ENCODE results near the gene LRRC10. TPM values are rescaled to one million over a fixed set of nuclear protein-coding genes. Genes with fewer than 3 reads are reported as not detected.

The LRRC10 gene
- total RNA-seq, 1 donor from 2014 or later, result not detected

DNA sequence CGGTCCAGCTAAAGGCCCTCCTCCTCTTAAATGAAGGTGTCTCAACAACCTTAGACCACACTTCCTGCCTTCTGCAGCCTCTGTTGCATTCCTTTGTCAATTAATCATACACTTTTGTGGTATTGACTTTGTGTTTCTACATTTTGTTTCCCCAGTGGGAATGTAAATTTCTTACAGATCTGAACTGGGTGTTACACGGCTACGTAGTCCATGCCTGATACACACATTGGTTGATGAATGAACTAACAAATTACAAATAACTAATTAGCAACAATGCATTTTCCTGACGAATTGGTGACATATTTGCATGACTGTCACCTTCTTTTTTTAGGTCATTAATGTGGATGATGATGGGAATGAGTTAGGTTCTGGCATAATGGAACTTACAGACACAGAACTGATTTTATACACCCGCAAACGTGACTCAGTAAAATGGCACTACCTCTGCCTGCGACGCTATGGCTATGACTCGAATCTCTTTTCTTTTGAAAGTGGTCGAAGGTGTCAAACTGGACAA is 40.6 kb downstream of the LRRC10 start:
- no peak for DNase-seq (ENCODE audit: low read depth in 2 of 2)

DNA sequence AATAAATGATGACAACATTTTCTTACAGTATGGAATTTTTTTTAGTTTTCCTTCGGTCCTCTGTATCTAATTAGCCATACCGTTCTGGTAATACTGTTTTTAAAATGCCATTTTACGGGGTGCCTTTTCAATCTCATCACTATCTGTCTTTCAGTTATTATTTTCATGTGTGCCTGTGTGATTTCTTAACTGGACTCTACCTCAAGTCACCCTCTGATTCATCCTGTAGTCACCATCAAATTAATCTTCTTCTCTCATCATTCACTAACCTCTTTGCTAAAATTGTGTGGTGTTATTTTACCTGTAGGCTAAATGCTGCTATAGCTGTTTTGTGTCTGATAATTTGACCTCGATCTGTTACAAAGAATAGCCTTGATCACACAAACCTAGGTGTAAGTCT is 41.5 kb downstream of the LRRC10 start:
- DNase-seq (ENCODE audit: low read depth in 2 of 2), result no peak

DNA sequence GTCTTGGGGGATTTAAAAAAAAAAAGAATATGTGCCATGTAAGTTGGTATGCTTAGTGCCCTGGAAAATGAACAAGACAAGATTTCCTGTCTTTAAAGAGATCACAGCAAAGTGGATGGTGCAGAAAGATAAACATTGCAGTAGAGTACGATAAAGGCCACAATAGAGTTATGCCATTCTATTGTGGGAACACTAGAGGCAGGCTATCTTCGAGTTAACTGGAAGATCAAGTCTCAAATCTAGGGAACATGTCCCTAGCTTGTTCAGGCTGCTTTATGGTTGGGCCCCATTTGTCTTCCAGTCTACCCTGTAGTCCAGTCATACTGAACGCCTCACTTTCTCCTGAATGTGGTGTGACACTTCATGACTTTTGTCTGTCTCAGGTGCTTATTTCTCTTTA is 44.1 kb downstream of the LRRC10 start:
- DNase-seq (ENCODE audit: low read depth in 2 of 2), result no peak

DNA sequence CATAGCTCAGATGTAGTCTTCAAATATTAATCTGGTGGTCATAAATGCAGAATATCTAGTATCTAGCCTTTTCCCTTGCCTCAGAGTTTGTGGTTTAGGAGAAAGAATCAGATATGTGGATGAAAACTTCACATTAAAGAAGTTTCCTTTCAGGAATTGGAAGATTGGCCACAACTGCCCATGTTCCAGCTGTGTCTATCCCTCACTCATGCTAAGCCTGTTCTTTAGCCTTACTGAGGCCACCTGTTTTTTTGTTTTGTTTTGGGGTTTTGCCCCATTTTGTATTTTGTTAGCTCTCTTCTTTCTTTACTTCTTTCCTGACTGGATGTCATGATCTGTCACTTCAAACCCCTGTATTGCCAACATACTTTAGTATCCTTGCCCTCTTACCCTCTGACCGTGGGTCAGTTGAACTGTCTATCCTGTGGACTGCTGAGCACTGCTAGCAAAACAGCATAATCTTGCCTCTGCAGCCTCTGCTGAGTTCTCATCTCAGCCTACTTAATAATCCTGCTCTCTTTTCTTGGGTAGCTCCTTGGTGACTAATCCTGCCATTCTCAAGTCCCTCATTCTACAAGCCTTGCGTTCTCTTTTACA is 47.4 kb downstream of the LRRC10 start:
- DNase-seq (ENCODE audit: low read depth in 2 of 2), result no peak

Other genes starting within 250 kb of the LRRC10 start
- gene FRS2, start 140.5 kb downstream of the LRRC10 start, total RNA-seq, result 14.6 and 22.4 TPM in 2 replicates
- gene CCT2, start 25.4 kb downstream of the LRRC10 start, total RNA-seq, result 188 and 195 TPM in 2 replicates
- under 0.01 and 0.60 TPM in 2 replicates for gene BEST3, start 88.4 kb upstream of the LRRC10 start, total RNA-seq
- 7.8 and 10.7 TPM in 2 replicates for gene RAB3IP, start 128.0 kb upstream of the LRRC10 start, total RNA-seq
- under 0.01 TPM in 2 replicates for gene MYRFL, start 214.3 kb upstream of the LRRC10 start, total RNA-seq